ENCODE results near the gene CYP21A2.
"Not testable (repeated sequence)": the region's sequence is repeated elsewhere in the genome, so short reads cannot be mapped to it uniquely, and the experiment has no call there.

DNA sequence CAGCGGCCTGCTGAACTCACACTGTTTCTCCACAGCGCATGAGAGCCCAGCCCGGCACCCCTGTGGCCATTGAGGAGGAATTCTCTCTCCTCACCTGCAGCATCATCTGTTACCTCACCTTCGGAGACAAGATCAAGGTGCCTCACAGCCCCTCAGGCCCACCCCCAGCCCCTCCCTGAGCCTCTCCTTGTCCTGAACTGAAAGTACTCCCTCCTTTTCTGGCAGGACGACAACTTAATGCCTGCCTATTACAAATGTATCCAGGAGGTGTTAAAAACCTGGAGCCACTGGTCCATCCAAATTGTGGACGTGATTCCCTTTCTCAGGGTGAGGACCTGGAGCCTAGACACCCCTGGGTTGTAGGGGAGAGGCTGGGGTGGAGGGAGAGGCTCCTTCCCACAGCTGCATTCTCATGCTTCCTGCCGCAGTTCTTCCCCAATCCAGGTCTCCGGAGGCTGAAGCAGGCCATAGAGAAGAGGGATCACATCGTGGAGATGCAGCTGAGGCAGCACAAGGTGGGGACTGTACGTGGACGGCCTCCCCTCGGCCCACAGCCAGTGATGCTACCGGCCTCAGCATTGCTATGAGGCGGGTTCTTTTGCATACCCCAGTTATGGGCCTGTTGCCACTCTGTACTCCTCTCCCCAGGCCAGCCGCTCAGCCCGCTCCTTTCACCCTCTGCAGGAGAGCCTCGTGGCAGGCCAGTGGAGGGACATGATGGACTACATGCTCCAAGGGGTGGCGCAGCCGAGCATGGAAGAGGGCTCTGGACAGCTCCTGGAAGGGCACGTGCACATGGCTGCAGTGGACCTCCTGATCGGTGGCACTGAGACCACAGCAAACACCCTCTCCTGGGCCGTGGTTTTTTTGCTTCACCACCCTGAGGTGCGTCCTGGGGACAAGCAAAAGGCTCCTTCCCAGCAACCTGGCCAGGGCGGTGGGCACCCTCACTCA, 1.4 kb downstream of the CYP21A2 start:
- TF ChIP-seq KDM1A (IDR thresholded peaks at IDR 0.05; ENCODE audit: borderline replicate concordance, low read length); GABPA (IDR thresholded peaks at IDR 0.05; ENCODE audit: borderline replicate concordance, insufficient read depth, low read length); RXRA (IDR thresholded peaks at IDR 0.05; ENCODE audit: insufficient read depth, low read depth, low read length): not testable (repeated sequence)
- TF ChIP-seq, protein P1, sequence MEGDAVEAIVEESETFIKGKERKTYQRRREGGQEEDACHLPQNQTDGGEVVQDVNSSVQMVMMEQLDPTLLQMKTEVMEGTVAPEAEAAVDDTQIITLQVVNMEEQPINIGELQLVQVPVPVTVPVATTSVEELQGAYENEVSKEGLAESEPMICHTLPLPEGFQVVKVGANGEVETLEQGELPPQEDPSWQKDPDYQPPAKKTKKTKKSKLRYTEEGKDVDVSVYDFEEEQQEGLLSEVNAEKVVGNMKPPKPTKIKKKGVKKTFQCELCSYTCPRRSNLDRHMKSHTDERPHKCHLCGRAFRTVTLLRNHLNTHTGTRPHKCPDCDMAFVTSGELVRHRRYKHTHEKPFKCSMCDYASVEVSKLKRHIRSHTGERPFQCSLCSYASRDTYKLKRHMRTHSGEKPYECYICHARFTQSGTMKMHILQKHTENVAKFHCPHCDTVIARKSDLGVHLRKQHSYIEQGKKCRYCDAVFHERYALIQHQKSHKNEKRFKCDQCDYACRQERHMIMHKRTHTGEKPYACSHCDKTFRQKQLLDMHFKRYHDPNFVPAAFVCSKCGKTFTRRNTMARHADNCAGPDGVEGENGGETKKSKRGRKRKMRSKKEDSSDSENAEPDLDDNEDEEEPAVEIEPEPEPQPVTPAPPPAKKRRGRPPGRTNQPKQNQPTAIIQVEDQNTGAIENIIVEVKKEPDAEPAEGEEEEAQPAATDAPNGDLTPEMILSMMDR (IDR thresholded peaks at IDR 0.05; ENCODE audit: control extremely low read depth in 1 of 3, insufficient read depth in 1 of 3, low read depth in 1 of 3, low read length in 3 of 3), result not testable (repeated sequence)
